ENCODE results near the gene CHST1.

Gene CHST1, protein sequence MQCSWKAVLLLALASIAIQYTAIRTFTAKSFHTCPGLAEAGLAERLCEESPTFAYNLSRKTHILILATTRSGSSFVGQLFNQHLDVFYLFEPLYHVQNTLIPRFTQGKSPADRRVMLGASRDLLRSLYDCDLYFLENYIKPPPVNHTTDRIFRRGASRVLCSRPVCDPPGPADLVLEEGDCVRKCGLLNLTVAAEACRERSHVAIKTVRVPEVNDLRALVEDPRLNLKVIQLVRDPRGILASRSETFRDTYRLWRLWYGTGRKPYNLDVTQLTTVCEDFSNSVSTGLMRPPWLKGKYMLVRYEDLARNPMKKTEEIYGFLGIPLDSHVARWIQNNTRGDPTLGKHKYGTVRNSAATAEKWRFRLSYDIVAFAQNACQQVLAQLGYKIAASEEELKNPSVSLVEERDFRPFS

DNA sequence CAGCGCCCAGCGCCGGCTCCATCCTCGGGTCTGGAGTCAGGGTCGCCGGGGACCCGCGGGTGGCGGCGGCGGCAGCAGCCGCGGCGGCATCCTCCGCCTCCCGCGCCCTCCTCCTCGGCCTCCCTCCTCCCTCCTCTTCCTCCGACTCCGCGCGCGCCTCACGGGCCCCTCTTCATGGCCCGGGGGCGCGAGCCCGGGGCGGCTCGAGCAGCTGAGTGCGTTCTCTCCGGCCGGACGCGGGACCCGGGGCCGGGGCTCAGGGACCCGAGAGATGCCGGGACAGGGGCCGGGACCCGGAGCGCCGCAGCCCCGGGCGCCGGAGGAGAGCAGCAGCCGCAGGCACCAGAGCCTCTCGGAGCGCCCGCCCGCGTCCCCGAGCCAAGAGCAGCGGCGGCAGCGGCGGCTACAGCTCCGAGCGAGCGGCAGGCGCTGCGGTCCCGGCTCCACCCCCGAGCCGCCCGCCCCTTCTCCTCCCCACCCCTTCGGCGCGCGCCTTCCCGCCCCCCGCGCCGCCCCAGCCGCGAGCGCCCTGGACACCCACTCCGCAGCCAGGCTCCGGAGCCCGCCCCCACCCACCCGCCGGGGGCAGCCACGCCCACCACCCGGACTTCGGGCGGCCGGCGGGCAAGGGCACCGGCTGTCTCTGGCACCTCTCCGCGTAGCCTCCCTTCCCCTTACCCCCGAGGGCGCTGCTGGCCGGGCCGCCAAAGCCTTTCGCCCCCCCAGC is at the start of gene CHST1:
TSS of gene CHST1 (minus strand) at position 417 of the 727 bp plus-strand sequence. CDS start 14,699 bp downstream, outside the sequence.
- no peak for DNase-seq (ENCODE audit: extremely low read depth in 1 of 2, low read depth in 1 of 2)

DNA sequence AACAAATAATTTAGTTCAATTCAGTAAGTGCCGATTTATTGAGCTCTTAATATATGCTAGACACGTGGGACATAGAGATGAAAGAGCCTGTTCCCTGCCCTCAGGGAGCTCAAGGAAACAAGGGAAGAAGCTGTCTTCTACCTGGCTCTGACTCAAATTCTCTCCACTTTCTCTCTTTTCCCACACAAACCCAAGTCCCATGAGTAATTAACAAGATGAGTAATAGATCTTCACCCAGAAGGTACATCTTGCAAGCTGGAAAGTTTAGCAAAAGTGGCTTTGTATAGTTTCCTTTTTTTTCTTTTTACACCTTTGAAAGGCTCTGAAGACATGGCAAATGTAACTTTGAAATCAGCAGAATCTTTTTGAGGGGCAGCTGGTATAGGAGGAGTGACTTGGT is 48.2 kb upstream of the CHST1 start:
- no peak for DNase-seq (ENCODE audit: extremely low read depth in 1 of 2, low read depth in 1 of 2)

- DNase-seq (ENCODE audit: extremely low read depth in 1 of 2, low read depth in 1 of 2): no peak
These were observed 45.1 kb upstream of the CHST1 start for GRCh38 chr11:45710561-45710960.

GRCh38 chr11:45708887-45709663 is 43.7 kb upstream of the CHST1 start:
- DNase-seq (ENCODE audit: extremely low read depth in 1 of 2, low read depth in 1 of 2): no peak

DNA sequence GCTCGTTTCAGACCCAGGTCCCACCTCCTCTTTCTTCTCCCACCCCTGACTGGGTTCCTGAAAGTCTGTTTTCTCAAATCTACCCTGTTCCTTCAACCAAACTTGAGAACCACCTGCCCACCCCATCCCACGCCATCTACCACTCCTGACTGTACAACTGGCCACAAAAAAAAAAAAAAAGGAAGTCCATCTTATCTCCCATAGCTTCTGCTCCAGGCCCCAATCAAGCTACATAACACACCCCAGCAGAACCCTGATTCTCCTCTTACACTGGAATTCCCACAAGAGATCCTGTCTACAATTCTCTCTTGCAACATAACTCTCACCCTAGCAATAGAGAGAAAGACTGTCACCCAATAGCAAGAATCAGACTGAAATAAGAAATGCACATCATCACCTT is 39.2 kb upstream of the CHST1 start:
- DNase-seq (ENCODE audit: extremely low read depth in 1 of 2, low read depth in 1 of 2): no peak

- no peak for DNase-seq (ENCODE audit: extremely low read depth in 1 of 2, low read depth in 1 of 2)
These were observed 38.7 kb upstream of the CHST1 start for GRCh38 chr11:45704133-45704532.

DNA sequence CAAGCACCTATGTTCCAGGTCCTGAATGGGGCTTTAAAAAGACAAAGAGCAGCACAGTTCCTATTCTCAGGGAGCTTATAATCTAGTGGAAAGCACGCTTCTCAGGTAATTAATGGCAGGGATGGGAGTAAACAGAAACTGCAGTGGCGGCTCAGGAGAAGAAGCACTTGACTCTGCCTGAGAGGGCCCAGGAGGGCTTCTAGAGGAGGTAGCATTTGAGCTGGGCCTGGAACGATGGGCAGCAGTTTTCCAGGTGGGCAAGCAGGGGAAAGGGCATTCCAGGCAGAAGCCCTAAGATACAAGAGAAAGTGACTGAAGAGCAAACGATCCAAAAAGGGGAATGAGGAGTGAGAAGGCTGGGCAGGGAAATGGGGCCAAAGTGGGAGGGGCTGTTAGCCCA is 37.1 kb upstream of the CHST1 start:
- no peak for DNase-seq (ENCODE audit: extremely low read depth in 1 of 2, low read depth in 1 of 2)

DNA sequence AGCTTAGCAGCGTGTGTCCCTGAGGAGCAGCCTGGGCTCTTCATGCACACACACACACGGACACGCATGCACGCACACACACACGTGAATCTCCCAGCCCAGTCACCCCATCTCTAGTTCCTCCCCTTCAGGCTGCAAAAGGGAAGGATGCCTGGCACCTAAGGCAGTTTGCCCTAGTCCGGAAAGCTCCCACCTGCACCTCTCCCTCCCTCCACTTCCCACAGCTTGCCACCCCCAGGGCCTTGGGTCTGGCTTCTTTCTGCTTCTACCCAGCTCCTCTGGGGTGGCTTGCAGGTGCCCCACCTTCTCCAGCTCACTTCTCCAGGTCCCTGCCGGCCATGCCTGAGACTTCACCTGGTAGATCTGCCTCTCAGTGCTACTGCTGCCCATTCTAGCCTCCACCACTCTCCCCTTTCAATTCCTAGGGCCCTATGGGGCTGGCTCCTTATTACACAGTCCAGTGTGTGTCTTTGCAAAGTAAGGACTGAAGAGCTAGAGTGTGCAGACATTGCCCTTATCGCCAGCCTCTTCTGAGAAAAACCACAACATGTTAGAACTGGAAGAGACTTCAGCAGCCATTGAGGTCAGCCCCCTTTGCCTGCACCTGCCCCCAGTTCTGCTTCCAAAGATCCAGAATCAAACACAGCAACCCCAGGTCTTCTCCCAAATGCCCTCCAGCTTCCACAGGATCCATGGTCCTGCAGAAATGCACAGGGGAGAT is 33.5 kb upstream of the CHST1 start:
- DNase-seq (ENCODE audit: extremely low read depth in 1 of 2, low read depth in 1 of 2): no peak

- DNase-seq (ENCODE audit: extremely low read depth in 1 of 2, low read depth in 1 of 2): no peak
These were observed 27.5 kb upstream of the CHST1 start for GRCh38 chr11:45692808-45693453.

DNA sequence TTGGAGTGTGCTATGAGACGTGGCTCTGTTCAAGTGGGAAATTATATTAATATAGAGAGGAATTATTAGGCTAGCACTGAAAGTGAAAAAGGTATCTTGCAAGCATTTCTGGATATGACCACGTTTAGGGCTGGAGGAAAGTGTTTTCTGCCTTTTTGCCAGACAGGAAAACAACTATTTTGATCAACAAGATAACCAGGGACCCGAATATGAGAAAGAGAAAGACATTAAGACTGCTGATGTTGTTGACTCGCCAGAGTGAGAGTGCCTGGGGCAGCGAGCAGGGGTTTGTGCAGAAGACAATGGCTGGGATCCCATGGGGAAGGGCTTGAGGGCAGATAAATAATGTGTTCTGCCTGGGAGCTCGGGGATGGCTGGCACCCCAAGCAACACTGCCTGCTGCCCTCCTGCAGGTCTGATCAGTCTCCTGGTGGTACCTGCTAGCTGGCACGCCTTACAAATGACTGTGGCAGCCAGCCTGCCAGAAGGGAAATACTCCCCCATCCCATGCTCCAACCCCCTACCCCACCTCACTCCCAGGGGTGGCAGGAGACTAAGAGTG is 23.1 kb upstream of the CHST1 start:
- no peak for DNase-seq (ENCODE audit: extremely low read depth in 1 of 2, low read depth in 1 of 2)

- no peak for DNase-seq (ENCODE audit: extremely low read depth in 1 of 2, low read depth in 1 of 2)
These were observed 22.4 kb upstream of the CHST1 start for GRCh38 chr11:45687836-45688235.

DNA sequence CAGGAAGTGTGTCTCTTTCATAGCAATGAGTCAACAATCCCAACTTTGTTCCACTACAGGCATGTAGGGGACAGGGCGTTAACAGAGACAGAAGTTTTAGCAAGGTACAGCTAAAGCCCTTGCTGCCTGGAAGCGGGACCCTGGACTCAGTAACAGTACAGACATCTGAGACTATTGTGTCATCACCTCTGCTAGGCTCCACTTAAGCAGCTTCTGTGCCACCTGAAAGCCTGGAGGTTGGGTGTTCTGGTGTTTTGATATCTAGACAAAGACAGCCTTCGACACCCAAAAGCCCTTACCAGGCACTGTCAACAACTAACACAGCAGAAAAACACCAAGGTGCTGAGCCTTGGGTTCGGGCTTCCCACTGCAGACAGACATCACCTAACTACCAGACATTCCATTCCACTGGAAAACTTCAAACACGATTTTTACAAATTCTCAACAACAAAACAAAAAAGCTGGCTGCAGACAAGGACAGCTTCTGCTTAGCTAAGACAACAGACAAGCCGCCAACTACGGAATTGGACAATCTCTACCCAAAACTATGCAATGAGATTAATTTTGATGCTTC is 20.6 kb upstream of the CHST1 start:
- no peak for DNase-seq (ENCODE audit: extremely low read depth in 1 of 2, low read depth in 1 of 2)

GRCh38 chr11:45684440-45684839 is 19.0 kb upstream of the CHST1 start:
- no peak for DNase-seq (ENCODE audit: extremely low read depth in 1 of 2, low read depth in 1 of 2)

DNA sequence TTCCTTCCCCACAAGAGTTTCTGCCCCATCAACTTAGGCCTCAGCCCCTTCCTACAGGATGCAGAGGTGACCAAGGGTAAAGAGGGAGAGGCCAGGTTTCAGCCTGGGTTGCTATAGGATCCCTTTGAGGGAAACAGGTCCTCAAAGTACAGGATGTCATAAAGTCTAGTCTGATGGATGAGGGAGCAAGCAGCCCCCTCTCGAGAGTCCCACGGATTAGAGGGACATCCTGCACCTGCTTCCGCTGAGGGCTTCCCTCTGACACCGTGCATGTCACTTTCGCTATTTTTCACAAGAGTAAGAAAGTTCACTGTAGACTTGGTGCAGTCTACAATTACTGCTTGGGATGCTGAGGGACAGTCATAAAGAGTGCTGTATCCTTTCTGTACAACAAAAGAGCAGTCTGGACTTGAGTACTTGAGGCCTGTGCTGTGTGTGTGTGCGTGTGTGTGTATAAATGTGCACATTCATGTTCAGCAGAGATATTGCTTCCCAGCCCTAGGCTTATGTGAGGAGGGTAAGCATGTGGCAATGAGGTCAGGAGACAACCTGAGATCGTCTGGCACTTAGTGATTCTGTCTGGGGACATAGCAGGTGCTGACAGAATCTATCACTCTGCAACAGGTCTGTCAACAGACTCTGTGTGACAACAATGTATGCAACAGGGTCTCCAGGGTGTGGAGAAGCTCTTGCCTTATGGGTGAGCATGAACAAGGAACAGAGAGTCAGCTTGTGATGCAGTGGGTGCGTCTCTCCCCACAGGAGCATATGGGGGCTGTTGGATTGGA is 18.0 kb upstream of the CHST1 start:
- DNase-seq (ENCODE audit: extremely low read depth in 1 of 2, low read depth in 1 of 2): no peak

DNA sequence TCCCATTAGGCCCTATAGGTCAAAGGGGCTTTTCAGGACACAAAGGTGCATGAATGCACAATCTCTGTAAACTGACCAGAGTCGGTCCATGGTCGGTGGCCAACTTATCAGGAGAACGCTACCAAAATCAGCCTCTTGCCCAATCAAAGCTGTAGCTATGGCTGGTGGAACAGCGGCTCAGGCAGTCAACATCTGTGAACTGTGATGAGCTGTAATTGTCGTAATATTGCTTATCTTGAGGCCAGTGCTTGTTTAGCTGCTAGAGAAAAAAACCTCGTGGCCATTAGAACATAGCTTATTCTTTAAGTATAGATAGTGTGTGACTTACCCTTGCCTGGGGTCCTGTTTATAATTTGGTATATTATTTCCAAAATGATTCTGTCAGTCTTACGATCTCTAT is 14.4 kb upstream of the CHST1 start:
- no peak for DNase-seq (ENCODE audit: extremely low read depth in 1 of 2, low read depth in 1 of 2)

DNA sequence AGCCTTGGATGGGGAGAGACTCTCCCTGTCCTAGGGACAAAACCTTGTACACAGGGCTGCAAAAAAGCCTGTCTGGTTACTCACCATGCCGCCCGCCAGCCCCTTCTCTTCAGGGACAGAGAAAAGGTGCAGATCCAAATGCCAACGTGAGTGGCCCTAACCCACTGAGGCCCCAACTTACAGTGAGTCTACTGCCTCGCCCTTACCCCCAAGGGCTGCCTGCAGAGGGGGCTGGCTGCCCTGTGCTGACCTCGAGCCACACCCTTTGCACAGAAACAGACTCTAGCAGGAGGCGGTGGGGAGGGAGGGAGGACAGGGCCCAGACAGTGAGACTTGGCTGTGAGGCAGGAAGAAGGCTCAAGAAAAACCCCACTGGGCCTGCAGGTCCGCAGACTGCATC is 13.6 kb upstream of the CHST1 start:
- DNase-seq (ENCODE audit: extremely low read depth in 1 of 2, low read depth in 1 of 2): no peak

DNA sequence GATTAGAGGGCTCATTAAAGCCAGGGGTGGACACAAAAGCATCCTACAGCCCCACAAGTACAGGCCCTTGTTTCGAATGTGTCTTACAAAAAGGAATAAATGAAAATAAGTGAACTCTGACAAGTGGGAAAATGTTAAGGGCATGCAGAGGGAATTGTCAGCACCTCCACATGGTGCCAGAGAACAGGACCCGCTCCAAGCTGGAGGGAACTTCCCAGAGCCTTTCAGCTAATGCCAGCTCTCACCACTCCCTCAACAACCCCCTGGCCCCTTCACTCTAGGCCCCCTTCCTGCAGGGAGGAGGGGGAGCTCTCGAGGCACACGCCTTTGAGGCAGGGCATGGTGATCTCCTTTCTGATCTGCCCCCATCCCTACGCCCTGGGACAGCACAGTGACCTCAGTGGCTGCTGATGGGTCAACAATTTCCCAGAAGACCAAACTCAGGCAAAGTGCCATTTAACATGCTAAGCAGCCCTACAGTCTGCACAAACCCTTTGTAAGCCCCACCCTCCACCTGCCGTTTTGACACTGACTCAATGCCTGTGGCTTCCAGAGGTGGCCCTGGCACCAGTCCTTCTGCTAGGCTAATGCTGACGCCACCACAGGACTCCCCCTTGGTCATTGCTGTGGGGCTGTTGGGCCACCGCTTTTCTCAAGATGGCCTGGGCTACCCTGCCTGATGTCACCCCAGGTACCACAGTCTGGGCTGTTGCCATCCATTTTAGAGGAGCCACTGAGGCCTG is 12.5 kb upstream of the CHST1 start:
- DNase-seq (ENCODE audit: extremely low read depth in 1 of 2, low read depth in 1 of 2): no peak

GRCh38 chr11:45676522-45677095 is 11.2 kb upstream of the CHST1 start:
- DNase-seq (ENCODE audit: extremely low read depth in 1 of 2, low read depth in 1 of 2): no peak

Measured in activated CD8-positive, alpha-beta memory T cell treated with anti-CD3 and anti-CD28 coated beads for 1 hour (primary cell).